Astrocyte (in vitro differentiated cells and primary cell): Measurements from ENCODE around the gene JCHAIN. TPM values are rescaled to one million over a fixed set of nuclear protein-coding genes. Genes with fewer than 3 reads are reported as not detected.

Source experiments
- DNase-seq: peaks from one replicate; pipeline ENCODE4 v3.0.0-alpha.2; 2010; ENCODE audit warnings: low read depth
- FAIRE-seq: peaks from 2 replicates; lab custom pipeline; 2011; peaks lifted over from hg19 to GRCh38; lab: Jason Lieb, UNC
- H2AFZ ChIP-seq: 2 replicates; pipeline ENCODE4 v1.6.0; 2012; ENCODE audit warnings: low read depth, low read length, inconsistent platforms
- H3K27ac ChIP-seq: 2 replicates; pipeline ENCODE4 v1.5.1; 2011; ENCODE audit warnings: low read depth, low read length, inconsistent platforms
- H3K27me3 ChIP-seq: 2 replicates; pipeline ENCODE4 v1.6.0; 2011; ENCODE audit warnings: low read length, inconsistent platforms; ENCODE audit not compliant: insufficient read depth
- H3K36me3 ChIP-seq: 2 replicates; pipeline ENCODE4 v1.5.1; 2011; ENCODE audit warnings: low read length, inconsistent platforms; ENCODE audit not compliant: insufficient read depth
- H3K4me1 ChIP-seq: 2 replicates; pipeline ENCODE4 v1.5.1; 2011; ENCODE audit warnings: low read length, inconsistent platforms; ENCODE audit not compliant: insufficient read depth
- H3K4me2 ChIP-seq: 2 replicates; pipeline ENCODE4 v1.6.0; 2012; ENCODE audit warnings: low read length, inconsistent platforms
- H3K4me3 ChIP-seq: 2 replicates; pipeline ENCODE4 v1.5.1; 2011; ENCODE audit warnings: low read depth, mild to moderate bottlenecking, low read length, inconsistent platforms; ENCODE audit not compliant: insufficient read depth
- H3K79me2 ChIP-seq: 2 replicates; pipeline ENCODE4 v1.6.0; 2012; ENCODE audit warnings: mild to moderate bottlenecking, low read length, inconsistent platforms; ENCODE audit not compliant: insufficient read depth
- H3K9ac ChIP-seq: 2 replicates; pipeline ENCODE4 v1.6.0; 2012; ENCODE audit warnings: mild to moderate bottlenecking, low read length, inconsistent platforms
- H3K9me3 ChIP-seq: 2 replicates; pipeline ENCODE4 v1.5.1; 2012; ENCODE audit warnings: low read depth, mild to moderate bottlenecking, low read length, inconsistent platforms; ENCODE audit not compliant: insufficient read depth
- H4K20me1 ChIP-seq: 2 replicates; pipeline ENCODE4 v1.6.0; 2012; ENCODE audit warnings: low read length, inconsistent platforms; ENCODE audit not compliant: insufficient read depth
- H3K27ac Mint-ChIP-seq: one replicate; pipeline ENCODE4 v1.8.0; 2021; ENCODE audit warnings: mild to moderate bottlenecking, mixed read lengths; ENCODE audit not compliant: unreplicated experiment
- H3K27me3 Mint-ChIP-seq: one replicate; pipeline ENCODE4 v1.8.0; 2021; ENCODE audit warnings: low read depth, mixed read lengths; ENCODE audit not compliant: unreplicated experiment
- H3K36me3 Mint-ChIP-seq: one replicate; pipeline ENCODE4 v1.8.0; 2021; ENCODE audit warnings: low read depth, mixed read lengths; ENCODE audit not compliant: unreplicated experiment
- H3K4me1 Mint-ChIP-seq: one replicate; pipeline ENCODE4 v1.8.0; 2021; ENCODE audit warnings: low read depth, mixed read lengths; ENCODE audit not compliant: unreplicated experiment
- H3K4me3 Mint-ChIP-seq: one replicate; pipeline ENCODE4 v1.8.0; 2021; ENCODE audit warnings: mild to moderate bottlenecking, moderate library complexity, mixed read lengths; ENCODE audit not compliant: unreplicated experiment
- H3K9me3 Mint-ChIP-seq: one replicate; pipeline ENCODE4 v1.8.0; 2021; ENCODE audit warnings: mild to moderate bottlenecking, mixed read lengths; ENCODE audit not compliant: unreplicated experiment
- CTCF ChIP-seq: IDR thresholded peaks from 2 replicates; pipeline ENCODE4 v1.5.1; 2011; ENCODE audit warnings: low read depth, mild to moderate bottlenecking, inconsistent platforms, low read length, moderate library complexity; ENCODE audit not compliant: insufficient read depth
- EZH2 ChIP-seq: IDR thresholded peaks from 2 replicates; pipeline ENCODE4 v1.6.1; 2012; ENCODE audit warnings: mild to moderate bottlenecking, low read length, inconsistent platforms; ENCODE audit not compliant: insufficient read depth
- total RNA-seq: library from RNA; stranded (reverse); gene quantifications from 2 replicates; pipeline ENCODE4 v1.2.1, GENCODE V29; 2021

JCHAIN gene
- total RNA-seq, 1 donor from 2014 or later, result not detected

- H3K27ac ChIP-seq, result no peak overlapping the region
- TF ChIP-seq CTCF (no peak), EZH2 (no peak)
- no peak overlapping the region for H3K9ac ChIP-seq
- Mint-ChIP-seq H3K36me3 (no peaks in the 10 kb centered on the region), H3K27me3 (no peaks in the 10 kb centered on the region), H3K27ac (no peak overlapping the region), H3K4me1 (peaks cover 16% of the 10 kb centered on the region), H3K4me3 (no peak overlapping the region), H3K9me3 (no peaks in the 10 kb centered on the region)
- H3K79me2 ChIP-seq, result no peaks in the 10 kb centered on the region
- H2AFZ ChIP-seq, result no peak overlapping the region
- H3K4me2 ChIP-seq, result no peak overlapping the region
- no peak overlapping the region for H3K4me3 ChIP-seq
- no peaks in the 10 kb centered on the region for H3K9me3 ChIP-seq
- DNase-seq (no peak), FAIRE-seq (no peak)
- no peaks in the 10 kb centered on the region for H4K20me1 ChIP-seq
- no peaks in the 10 kb centered on the region for H3K27me3 ChIP-seq
- H3K36me3 ChIP-seq, result no peaks in the 10 kb centered on the region
- peaks cover 5% of the 10 kb centered on the region for H3K4me1 ChIP-seq
These were observed 38.7 kb downstream of the JCHAIN start for GRCh38 chr4:70627620-70628019.

GRCh38 chr4:70624226-70624793, 42.0 kb downstream of the JCHAIN start:
- DNase-seq, result no peak
- Mint-ChIP-seq H3K9me3 (no peaks in the 10 kb centered on the region), H3K27me3 (no peaks in the 10 kb centered on the region), H3K4me3 (no peak overlapping the region), H3K4me1 (no peaks in the 10 kb centered on the region), H3K27ac (no peak overlapping the region), H3K36me3 (no peaks in the 10 kb centered on the region)
- no peaks in the 10 kb centered on the region for H4K20me1 ChIP-seq
- H3K36me3 ChIP-seq, result no peaks in the 10 kb centered on the region
- H3K4me1 ChIP-seq, result no peaks in the 10 kb centered on the region
- no peak overlapping the region for H2AFZ ChIP-seq
- no peak overlapping the region for H3K4me3 ChIP-seq
- H3K79me2 ChIP-seq, result no peaks in the 10 kb centered on the region
- TF ChIP-seq CTCF (no peak), EZH2 (no peak)
- no peak for FAIRE-seq
- H3K27ac ChIP-seq, result no peak overlapping the region
- no peak overlapping the region for H3K9ac ChIP-seq
- H3K9me3 ChIP-seq, result no peaks in the 10 kb centered on the region
- H3K4me2 ChIP-seq, result no peak overlapping the region
- H3K27me3 ChIP-seq, result no peaks in the 10 kb centered on the region

- H3K27ac ChIP-seq, result no peak overlapping the region
- H3K4me2 ChIP-seq, result no peak overlapping the region
- no peak for DNase-seq
- FAIRE-seq, result no peak
- no peak for TF ChIP-seq CTCF
- TF ChIP-seq EZH2, result no peak
- no peak overlapping the region for H3K4me3 ChIP-seq
- Mint-ChIP-seq H3K27ac (no peak overlapping the region), H3K27me3 (no peaks in the 10 kb centered on the region), H3K36me3 (no peaks in the 10 kb centered on the region), H3K4me1 (no peaks in the 10 kb centered on the region), H3K9me3 (no peaks in the 10 kb centered on the region), H3K4me3 (no peak overlapping the region)
- H3K9me3 ChIP-seq, result no peaks in the 10 kb centered on the region
- no peak overlapping the region for H3K9ac ChIP-seq
- H3K79me2 ChIP-seq, result no peaks in the 10 kb centered on the region
- H3K27me3 ChIP-seq, result no peaks in the 10 kb centered on the region
- H3K4me1 ChIP-seq, result no peaks in the 10 kb centered on the region
- H2AFZ ChIP-seq, result no peak overlapping the region
- no peaks in the 10 kb centered on the region for H3K36me3 ChIP-seq
- no peaks in the 10 kb centered on the region for H4K20me1 ChIP-seq
These were observed 43.0 kb downstream of the JCHAIN start for GRCh38 chr4:70623323-70623722.
